ENCODE measurements around the gene MRPL53. TPM values are rescaled to one million over a fixed set of nuclear protein-coding genes. Genes with fewer than 3 reads are reported as not detected.

The MRPL53 gene
- 98.1 TPM for total RNA-seq (2021; ENCODE audit: unreplicated experiment)
- 144 TPM for polyA plus RNA-seq (2012; ENCODE audit: insufficient read length)
- Bru-seq, nascent RNA = percentile 92 among the genes with signal in this experiment
- percentile 95 among the genes with signal in this experiment for BruChase-seq, experiment 1, labeled RNA remaining after a 2-hour chase
- BruChase-seq, experiment 2, labeled RNA remaining after a 6-hour chase = percentile 94 among the genes with signal in this experiment
- long read RNA-seq, transcript MRPL53-201 (3 exons, 1,162 nt) = major isoform, 37 of 92 reads
- long read RNA-seq, partial matches to known transcripts = 51 of 92 reads
- long read RNA-seq, other reads (novel, unspliced or antisense) = 1 of 92 reads

- ChIA-PET POLR2A (no interaction called here), CTCF (interaction anchor here (1.5 kb wide), 1 partner anchor 11 kb away, joined by 6 read pairs; the partner anchor contains the start of genes CCDC142 and TTC31)
- Histone ChIP-seq H3K4me1 (ENCODE audit: control insufficient read depth, insufficient read depth, low read length) (peaks cover under 1% of the 10 kb centered on the region; the same call in 1 of the 2 replicates), H3K4me3 (ENCODE audit: low read depth in 2 of 2, low read length in 2 of 2) (peak within 1 kb of the TSS; percentile 70 to 86), H3K9me3 (ENCODE audit: control insufficient read depth, insufficient read depth, low read depth, low read length) (no peaks in the 10 kb centered on the region), H3K36me3 (ENCODE audit: control insufficient read depth, insufficient read depth, low read length) (peaks cover 3% of the 10 kb centered on the region; the same call in 1 of the 2 replicates), H3K27ac (ENCODE audit: low read length) (peak within 1 kb of the TSS; percentile 95), H3K27me3 (ENCODE audit: control insufficient read depth, insufficient read depth, low read length) (no peaks in the 10 kb centered on the region)
- intact Hi-C loops (cut with micrococcal nuclease; ENCODE audit: unreplicated experiment) = no loop called here
- in situ Hi-C loops (cut with HindIII; ENCODE audit: low pct_unique_long_range_greater_than_20kb, low sequenced_read_pairs) = no loop called here
- DNase-seq (ENCODE audit: low read depth, low spot score) (peak; percentile 80), ATAC-seq (peak; percentile 95)
- BruUV-seq (replicated peaks) = TSS peak; percentile 98
- no peak for TF ChIP-seq CTCF (IDR thresholded peaks at IDR 0.05)
- TF ChIP-seq SIN3A (IDR thresholded peaks at IDR 0.05; ENCODE audit: borderline replicate concordance, insufficient read depth, low read depth, low read length) = 0 out of 2 replicates have a peak, but pooled peaks have one; percentile 55
- TF ChIP-seq REST (IDR thresholded peaks at IDR 0.05; ENCODE audit: insufficient read depth in 1 of 2, low read depth in 2 of 2, low read length in 1 of 2) = 0 out of 4 replicates have a peak, but pooled peaks of 1 of the 2 experiments have one; percentile 45
- no peak for TF ChIP-seq TCF7L2 (IDR thresholded peaks at IDR 0.05; ENCODE audit: low read depth, low read length)
- TF ChIP-seq POLR2AphosphoS5 (IDR thresholded peaks at IDR 0.05; ENCODE audit: low read depth, low read length) = peak; percentile 99
These were observed at the start of gene MRPL53 for GRCh38 chr2:74472086-74472944. TSS of gene MRPL53 (minus strand) at chr2:74472680. CDS start at chr2:74472660, 20 bp downstream.

DNA sequence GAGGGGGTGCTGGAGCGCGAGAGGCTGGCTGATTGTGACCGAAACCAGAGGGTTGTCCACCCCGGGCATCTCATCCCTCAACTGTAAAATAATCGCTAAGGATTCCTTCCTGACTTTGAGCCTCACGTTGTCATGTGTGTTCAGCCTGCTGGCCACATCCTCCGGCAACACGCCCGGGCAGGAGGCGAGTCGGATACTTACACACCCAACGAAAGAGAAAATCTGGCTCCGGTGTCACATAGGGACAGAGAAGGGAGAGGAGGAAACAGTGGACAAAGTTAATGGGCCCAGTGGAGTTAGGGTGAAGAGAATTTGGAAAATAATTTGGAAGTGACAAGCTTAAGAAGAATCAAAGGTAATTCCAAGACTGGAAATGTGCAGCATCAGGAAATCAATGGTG, 44.2 kb upstream of the MRPL53 start:
- TF ChIP-seq TCF7L2 (IDR thresholded peaks at IDR 0.05; ENCODE audit: low read depth, low read length) (no peak), POLR2AphosphoS5 (IDR thresholded peaks at IDR 0.05; ENCODE audit: low read depth, low read length) (no peak), SIN3A (IDR thresholded peaks at IDR 0.05; ENCODE audit: borderline replicate concordance, insufficient read depth, low read depth, low read length) (no peak), CTCF (IDR thresholded peaks at IDR 0.05) (no peak), REST (IDR thresholded peaks at IDR 0.05; ENCODE audit: insufficient read depth in 1 of 2, low read depth in 2 of 2, low read length in 1 of 2) (no peak)
- intact Hi-C loops (cut with micrococcal nuclease; ENCODE audit: unreplicated experiment) = no loop called here
- no TSS peak for BruUV-seq (replicated peaks)
- Histone ChIP-seq H3K27ac (ENCODE audit: low read length) (no peak overlapping the region), H3K27me3 (ENCODE audit: control insufficient read depth, insufficient read depth, low read length) (no peaks in the 10 kb centered on the region), H3K36me3 (ENCODE audit: control insufficient read depth, insufficient read depth, low read length) (no peaks in the 10 kb centered on the region), H3K4me3 (ENCODE audit: low read depth in 2 of 2, low read length in 2 of 2) (no peak overlapping the region), H3K4me1 (ENCODE audit: control insufficient read depth, insufficient read depth, low read length) (no peaks in the 10 kb centered on the region), H3K9me3 (ENCODE audit: control insufficient read depth, insufficient read depth, low read depth, low read length) (no peaks in the 10 kb centered on the region)
- no peak for DNase-seq (ENCODE audit: low read depth, low spot score)
- ATAC-seq = no peak
- in situ Hi-C loops (cut with HindIII; ENCODE audit: low pct_unique_long_range_greater_than_20kb, low sequenced_read_pairs) = no loop called here
- CTCF ChIA-PET = no interaction called here
- POLR2A ChIA-PET = no interaction called here

Data from Panc1 (cell line).